Stimulated activated CD4-positive, alpha-beta T cell treated with anti-CD3 and anti-CD28 coated beads, Interleukin-2, amount 100 ng/mL, for 4 hours (primary cell): ENCODE measurements around the gene PDZRN3.

Experiments
- DNase-seq: peaks from one replicate; pipeline ENCODE4 v3.0.0-alpha.2; 2020; ENCODE audit warnings: low read depth

Gene PDZRN3

GRCh38 chr3:73622091-73622805 lies 2.5 kb downstream of the PDZRN3 start:
- no peak for DNase-seq

GRCh38 chr3:73621388-73621787 lies 3.4 kb downstream of the PDZRN3 start:
- DNase-seq: no peak

DNA sequence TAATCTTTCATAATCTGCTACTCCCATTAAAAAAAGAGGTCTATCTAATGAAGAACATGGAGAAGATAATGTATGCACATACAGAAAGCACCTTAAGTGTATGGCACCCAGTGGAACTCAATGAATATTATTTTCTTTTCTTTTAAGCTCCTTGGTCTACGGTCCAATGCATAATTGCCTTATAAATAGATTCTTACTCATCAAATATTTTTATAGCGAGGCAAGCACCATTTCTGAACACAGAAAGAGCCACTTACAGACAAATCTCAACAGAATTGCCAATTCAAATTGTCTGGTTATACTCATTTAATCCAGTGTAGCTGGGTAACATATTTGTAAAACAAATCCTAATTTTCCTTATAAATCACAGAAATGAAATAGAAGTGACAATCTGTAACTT lies 6.3 kb downstream of the PDZRN3 start:
- DNase-seq: no peak

- no peak for DNase-seq
Measured at GRCh38 chr3:73616056-73616455, 8.7 kb downstream of the PDZRN3 start.

DNA sequence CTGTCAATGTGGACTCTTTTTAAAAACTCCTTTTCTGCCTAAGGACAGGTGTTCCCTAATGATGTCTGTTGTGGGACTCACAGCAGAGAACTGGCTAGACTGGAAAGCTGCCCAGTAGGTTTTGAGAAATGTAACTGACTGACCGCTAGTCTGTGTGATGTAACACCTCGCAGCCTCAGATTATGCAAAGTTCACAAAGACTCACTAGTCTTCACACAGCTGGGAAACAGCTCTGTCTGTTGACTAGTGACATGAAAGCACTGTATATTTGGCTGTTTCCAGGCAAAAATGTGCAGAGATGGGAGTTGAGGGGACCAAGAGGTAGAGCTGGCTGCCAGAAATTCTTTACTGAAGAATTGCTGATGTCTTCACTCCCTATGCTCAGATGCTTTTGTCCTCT lies 10.3 kb downstream of the PDZRN3 start:
- no peak for DNase-seq

- no peak for DNase-seq
Measured at GRCh38 chr3:73611176-73611575, 13.6 kb downstream of the PDZRN3 start.

GRCh38 chr3:73610493-73610892 lies 14.2 kb downstream of the PDZRN3 start:
- DNase-seq: no peak

DNA sequence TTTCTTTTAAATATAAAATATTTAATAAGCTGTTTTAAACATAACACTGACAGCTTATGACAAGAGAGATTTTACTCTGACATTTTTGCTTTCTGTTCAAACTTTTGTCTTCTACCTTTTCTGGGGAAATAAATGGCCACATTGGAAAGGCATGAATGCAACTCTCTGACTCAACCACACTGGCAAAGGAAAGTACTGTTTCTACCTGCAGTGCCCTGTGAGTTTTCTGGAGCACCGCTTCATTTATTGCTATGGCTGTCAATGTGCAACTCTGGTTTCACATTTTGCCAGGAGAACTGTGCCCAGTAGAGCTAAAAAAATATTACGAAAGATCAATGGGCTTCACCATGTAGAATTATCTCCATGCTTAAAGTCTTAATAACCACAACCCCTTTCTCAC lies 15.1 kb downstream of the PDZRN3 start:
- no peak for DNase-seq

DNA sequence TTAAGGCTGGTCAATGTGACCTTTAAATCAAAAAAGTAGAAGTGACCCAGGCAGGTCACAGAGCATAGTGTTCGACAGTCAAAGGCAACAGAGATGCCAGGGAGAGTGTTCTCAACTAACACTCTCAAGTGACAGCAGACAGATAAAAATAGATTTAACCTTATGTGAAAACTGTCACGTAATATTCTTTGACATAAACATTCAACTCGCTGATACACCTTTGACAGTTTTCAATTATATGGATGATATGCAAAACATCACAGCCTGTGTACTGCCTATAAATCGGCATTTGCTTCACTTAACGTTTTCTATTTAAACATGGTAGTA lies 15.5 kb downstream of the PDZRN3 start:
- DNase-seq: no peak

GRCh38 chr3:73608456-73609314 lies 16.1 kb downstream of the PDZRN3 start:
- no peak for DNase-seq

GRCh38 chr3:73605861-73606260 lies 18.9 kb downstream of the PDZRN3 start:
- DNase-seq: no peak

- no peak for DNase-seq
Measured at GRCh38 chr3:73605412-73605811, 19.3 kb downstream of the PDZRN3 start.

DNA sequence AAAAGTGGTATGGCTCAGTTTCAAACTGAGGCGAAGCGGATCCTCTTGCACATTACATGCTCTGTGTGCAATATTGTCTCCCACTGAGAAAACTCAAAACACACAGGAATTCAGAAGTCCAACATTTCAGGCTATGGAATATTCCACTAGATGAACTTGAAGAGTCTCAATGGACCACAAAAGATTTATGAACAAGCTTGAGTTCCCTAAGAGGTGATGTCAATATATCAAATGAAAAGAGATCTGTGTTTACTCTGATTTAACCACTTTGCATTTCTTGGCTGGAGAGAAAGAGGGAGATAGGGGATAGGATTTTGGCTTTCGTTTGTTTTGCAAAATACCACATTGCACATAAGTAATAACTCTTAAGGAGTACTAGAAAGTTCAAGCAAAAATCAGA lies 20.3 kb downstream of the PDZRN3 start:
- DNase-seq: no peak

GRCh38 chr3:73603762-73604171 lies 21.0 kb downstream of the PDZRN3 start:
- DNase-seq: no peak

DNA sequence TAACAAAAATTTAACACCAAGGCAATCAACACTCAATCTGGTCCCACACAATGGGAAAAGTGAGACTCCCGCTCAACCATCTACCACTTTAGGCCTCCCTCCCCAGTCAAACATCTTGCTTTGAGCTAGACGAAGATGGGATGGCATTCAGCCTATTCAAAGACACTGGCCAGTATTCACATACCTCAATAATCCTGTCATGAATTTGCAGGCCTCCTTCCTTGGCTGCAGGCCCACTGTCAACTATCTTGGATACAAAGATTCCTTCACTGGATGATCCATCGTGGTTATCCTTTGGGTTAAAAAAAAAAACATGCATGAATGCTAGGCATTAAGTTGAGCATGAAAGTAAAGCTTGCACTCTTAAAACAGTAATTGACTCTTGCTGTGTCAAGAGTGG lies 22.6 kb downstream of the PDZRN3 start:
- no peak for DNase-seq

- DNase-seq: no peak
Measured at GRCh38 chr3:73601481-73601880, 23.3 kb downstream of the PDZRN3 start.

DNA sequence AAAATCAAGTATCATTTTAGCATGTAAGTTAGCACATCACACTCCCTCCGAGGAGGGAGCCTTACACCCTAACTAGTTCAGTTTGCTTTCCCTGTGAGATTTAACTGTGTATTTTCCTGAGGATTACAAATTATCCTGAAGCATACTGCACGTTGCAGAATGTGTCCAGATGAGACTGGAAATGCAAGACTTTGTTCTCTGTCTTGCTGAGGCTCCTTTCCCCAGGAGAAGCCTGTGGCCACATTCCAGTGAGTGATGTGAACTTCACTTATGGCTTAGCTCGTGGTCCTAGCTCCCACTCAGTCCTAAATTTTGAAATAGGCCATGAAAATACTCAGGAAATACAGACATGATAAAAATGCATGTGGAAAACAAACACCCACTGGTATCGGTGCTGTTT lies 23.7 kb downstream of the PDZRN3 start:
- DNase-seq: no peak

- DNase-seq: no peak
Measured at GRCh38 chr3:73600293-73600938, 24.3 kb downstream of the PDZRN3 start.

GRCh38 chr3:73599605-73600004 lies 25.1 kb downstream of the PDZRN3 start:
- DNase-seq: no peak

- DNase-seq: no peak
Measured at GRCh38 chr3:73597476-73597875, 27.3 kb downstream of the PDZRN3 start.

- no peak for DNase-seq
Measured at GRCh38 chr3:73592154-73593144, 32.3 kb downstream of the PDZRN3 start.

DNA sequence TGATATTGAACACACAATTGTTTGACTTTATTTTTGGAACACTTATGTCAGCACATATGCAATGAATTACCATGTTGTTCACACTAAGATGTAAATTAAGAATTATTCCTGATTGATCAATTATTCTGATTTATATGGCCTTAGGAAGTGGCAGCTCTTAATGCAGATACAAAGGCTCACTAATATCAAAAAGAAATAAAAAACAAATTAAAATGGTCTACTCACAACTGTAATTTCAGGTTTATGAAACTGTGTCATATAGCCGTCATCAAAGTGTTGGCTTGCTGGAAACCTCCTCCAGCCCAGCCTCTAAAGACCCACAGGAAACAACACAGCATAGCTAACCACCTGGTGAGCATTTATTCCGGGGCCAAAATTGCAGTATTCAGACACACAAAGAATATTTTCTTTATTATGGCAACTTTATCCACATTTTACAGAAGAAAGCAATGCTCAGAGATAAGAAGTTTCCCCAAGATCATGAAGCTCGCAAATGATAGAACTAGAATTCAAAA lies 33.4 kb downstream of the PDZRN3 start:
- DNase-seq: no peak
